KOPT-K1 (cell line): ENCODE results near the gene MFSD1.

Experiments
- H3K27ac ChIP-seq: fragments of 200-600 bp; sonication (generic); 2 replicates; pipeline ENCODE4 v1.5.1; 2016; ENCODE audit warnings: antibody characterized with exemption, mild to moderate bottlenecking, low read depth, low read length; ENCODE audit not compliant: poor library complexity, severe bottlenecking
- H3K36me3 ChIP-seq: fragments of 200-600 bp; sonication (generic); 2 replicates; pipeline ENCODE4 v1.5.1; 2017; ENCODE audit warnings: antibody characterized with exemption, mild to moderate bottlenecking, low read length, moderate library complexity; ENCODE audit not compliant: insufficient read depth
- H3K9me3 ChIP-seq: fragments of 200-600 bp; sonication (generic); 2 replicates; pipeline ENCODE4 v1.5.1; 2017; ENCODE audit warnings: antibody characterized with exemption, low read length, mild to moderate bottlenecking; ENCODE audit not compliant: insufficient read depth, poor library complexity, severe bottlenecking

MFSD1 gene

DNA sequence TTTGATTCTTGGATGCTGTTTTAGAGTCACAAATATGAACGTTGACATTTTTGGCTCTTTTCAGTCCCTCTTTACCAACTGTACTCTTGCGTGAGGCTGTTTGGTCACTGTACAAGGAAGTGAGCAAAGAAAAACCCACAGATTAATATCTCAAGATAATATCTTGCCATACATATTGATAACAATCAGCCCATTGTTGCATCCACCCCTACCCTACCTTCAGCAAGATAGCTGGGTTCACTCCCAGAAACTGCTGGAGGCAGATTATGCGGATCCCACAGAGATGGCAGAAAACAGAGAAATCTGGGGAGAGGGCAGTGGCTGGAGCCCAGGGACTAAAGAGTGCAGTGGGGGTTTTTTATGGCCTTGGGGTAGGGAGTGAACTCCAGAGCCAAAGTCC is 29.9 kb upstream of the MFSD1 start:
- Histone ChIP-seq H3K27ac (no peak overlapping the region), H3K36me3 (no peaks in the 10 kb centered on the region), H3K9me3 (no peaks in the 10 kb centered on the region)

DNA sequence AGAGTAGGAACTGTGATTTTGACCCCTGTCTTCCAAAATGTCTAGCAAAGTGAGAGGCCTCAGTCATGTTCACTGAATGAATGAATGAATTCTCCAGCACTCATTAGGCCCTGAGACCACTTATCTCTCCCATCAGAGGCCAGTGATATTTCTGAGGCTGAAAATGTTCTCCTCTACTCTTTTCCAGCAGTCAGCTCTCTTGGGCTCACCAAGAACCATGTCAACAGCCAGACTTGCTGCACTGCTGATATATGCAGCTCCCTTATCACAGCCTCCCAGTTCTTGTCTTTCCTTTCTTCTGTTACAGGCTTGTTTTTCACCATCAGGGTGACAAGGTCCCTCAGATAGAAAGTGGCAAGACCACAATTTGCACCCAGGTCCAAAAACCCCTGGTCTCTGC is 28.7 kb upstream of the MFSD1 start:
- Histone ChIP-seq H3K36me3 (no peaks in the 10 kb centered on the region), H3K27ac (no peak overlapping the region), H3K9me3 (no peaks in the 10 kb centered on the region)

DNA sequence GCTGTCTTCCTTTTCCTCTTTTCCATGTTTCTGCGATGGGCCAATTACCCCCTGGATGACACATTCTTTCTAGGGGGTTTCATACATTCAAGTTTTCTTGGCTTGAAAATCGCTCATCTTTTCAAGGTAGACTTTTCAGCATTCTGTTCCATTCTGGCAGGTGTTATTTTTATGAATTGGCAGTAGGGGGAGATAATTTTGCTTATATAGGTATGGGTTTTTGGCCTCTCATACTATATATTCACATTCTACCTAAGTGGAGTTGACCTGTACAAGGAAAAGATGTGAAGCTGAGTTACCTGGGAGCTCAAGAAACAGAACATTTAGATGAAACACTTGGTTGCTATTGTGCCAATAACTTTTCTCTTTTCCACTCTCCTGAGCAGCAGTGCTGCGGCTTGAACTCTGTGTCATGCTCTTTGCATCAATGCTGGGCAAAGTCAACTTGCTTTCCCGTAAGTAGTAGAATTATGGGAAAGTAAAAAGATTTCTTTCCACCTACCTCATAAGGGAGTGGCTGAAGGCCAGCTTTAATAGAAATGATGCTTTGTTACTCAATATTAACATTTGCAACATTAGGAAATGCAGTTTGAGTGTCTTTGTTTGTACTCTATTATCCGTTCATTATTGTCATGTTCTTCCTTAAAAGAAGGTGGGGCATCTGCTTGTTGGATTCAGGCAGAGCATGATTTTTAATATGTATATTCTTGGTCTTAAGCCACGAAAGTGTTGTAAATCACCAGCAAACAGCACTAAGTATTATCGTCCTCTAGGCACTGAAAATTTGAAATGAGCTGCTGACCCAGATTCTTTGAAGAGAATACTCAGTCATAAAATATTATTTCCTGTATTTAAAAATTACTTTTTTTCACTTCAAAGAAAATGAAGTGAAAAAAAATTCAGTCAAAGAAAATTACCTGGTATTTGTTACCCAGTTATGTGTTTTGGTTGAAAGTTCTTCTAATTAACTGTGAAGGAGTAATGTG is 27.7 kb upstream of the MFSD1 start:
- Histone ChIP-seq H3K36me3 (no peaks in the 10 kb centered on the region), H3K27ac (no peak overlapping the region), H3K9me3 (no peaks in the 10 kb centered on the region)

DNA sequence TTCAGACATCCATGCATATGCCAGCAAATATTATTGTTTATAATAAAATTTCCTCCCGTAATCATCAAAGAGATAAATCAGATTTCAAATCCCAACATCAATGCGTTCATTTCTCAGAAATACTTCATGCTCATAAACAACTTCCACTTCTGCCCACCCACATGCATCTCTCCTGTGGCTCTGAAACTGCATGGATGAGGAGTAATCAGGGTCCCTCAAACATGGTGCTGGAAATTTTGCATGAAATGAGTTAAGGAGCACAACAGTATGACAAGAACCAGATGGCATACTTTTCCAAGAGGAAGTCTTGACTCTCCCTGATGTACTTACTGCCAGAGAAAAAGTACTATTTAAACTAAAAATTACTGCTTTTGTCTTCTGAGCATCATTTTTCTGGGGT is 26.9 kb upstream of the MFSD1 start:
- H3K9me3 ChIP-seq, result no peaks in the 10 kb centered on the region
- H3K27ac ChIP-seq, result no peak overlapping the region

DNA sequence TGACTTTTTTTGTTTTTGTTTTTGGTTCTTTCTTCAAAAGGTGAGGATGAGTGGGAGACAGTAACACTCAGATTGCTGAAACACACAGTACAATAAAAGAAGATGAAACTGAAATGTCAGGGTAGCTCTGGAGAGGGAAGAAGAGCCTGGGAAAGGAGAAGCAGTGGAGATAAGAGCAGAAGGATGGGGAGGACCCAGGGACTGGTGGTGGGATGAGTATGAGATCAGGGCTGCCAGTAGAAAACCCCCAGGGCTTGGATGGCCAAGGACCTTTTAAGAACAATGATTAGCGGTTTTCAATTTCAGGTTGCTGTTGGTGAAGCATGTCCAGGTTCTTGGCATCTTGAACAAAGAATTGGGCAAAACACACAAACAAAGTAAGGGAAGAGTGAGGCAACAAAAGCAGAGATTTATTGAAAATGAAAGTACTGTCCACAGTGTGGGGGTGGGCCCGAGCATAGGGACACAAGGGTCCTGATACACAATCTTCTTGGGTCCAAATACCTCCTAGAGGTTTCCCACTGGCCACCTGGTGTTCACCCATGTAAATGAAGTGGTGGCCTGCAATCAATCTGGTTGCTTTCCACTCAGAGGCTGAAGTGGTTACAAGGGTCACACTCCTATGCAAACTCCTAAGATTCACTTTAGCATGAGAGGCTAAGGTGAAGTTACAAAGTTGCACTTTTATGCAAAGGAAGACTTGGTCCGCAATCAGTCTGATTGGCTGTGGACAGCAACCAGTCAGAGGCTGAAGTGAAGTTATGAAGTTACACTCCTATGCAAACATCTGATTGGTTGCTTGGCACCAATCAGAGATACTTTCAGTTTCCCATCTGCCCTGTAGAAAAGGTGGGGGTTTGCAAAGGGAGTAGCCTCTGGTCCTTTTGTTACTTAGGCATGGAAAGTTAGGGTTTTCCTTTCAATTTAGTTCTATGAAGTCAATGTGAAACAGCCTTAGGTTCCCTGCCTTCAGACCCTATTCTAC is 26.1 kb upstream of the MFSD1 start:
- no peaks in the 10 kb centered on the region for H3K9me3 ChIP-seq
- H3K27ac ChIP-seq, result no peak overlapping the region
- H3K36me3 ChIP-seq, result no peaks in the 10 kb centered on the region

More for the DNA sequence above, 26.9 kb upstream of the MFSD1 start:
- no peaks in the 10 kb centered on the region for H3K36me3 ChIP-seq

DNA sequence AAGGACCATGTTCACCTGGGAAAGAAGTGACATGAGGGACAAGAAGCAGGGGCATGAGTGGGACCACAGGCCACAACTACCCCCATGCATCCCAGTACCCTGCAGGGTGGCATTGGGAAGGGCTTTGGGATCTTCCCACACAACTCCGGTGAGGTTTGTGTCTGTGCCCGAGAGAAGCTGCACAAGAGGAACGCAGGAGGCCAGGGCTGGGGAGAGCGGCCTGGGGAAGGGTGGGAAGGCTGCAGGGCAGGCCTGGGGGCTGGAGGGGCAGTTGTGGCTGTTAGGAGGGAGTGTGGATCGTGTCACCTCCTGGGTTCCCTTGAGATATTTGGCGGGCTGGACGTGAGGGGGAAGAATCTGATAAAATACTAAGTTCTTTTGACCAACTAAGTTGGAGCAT is 25.3 kb upstream of the MFSD1 start:
- H3K27ac ChIP-seq, result no peak overlapping the region
- H3K36me3 ChIP-seq, result no peaks in the 10 kb centered on the region
- no peaks in the 10 kb centered on the region for H3K9me3 ChIP-seq

DNA sequence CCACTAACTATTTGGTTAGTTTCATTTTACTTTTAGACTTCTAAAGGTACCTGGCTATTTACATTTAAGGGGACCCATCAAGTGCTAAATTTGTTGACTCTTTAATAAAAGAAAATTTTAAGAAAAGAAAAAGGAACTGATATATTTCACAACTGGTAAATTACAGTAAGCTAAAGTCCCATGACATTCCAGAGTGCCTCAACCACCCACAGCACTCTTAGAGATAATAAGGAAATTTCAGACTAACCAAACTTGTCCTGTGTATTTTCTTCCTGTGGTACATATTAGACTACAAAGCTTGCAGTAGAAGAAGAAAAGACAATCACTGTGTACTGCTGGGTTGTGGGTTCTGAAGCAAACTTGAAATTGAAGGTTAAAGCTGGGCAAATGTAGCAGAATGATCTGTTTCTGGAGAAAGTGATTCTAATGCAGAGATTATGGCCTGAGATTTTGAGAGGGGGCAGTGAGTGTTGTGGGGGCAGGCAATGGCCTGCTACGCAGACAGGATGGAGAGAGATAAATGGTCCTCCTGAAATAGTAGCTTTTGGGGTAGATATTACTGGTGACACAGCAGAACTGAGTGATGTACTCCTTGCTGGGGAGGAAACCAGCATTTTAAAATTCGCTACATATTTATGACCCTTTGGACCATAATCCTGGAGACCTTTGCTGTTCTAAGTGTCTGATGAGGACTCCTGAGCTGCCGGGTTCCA is 24.5 kb upstream of the MFSD1 start:
- no peaks in the 10 kb centered on the region for H3K9me3 ChIP-seq
- no peaks in the 10 kb centered on the region for H3K36me3 ChIP-seq
- no peak overlapping the region for H3K27ac ChIP-seq

DNA sequence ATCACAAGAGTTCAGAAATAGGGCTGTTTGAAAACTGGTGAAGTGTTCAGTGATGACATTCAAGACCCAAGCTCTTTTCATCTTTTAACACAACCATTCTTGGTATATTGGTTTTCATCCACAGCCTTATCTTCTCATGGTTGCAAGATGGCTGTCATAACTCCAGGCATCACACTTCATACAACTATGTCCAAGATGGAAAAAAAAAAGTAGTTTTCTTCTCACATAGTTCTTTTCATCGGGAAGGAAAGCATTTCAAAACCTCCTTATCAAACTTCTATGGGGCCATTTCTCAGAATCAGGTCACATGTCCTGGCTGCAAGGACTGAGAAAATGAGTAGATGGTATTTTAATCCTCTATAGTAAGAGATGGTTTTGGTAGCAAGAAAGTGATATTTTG is 21.1 kb upstream of the MFSD1 start:
- Histone ChIP-seq H3K27ac (no peak overlapping the region), H3K36me3 (no peaks in the 10 kb centered on the region), H3K9me3 (no peaks in the 10 kb centered on the region)

DNA sequence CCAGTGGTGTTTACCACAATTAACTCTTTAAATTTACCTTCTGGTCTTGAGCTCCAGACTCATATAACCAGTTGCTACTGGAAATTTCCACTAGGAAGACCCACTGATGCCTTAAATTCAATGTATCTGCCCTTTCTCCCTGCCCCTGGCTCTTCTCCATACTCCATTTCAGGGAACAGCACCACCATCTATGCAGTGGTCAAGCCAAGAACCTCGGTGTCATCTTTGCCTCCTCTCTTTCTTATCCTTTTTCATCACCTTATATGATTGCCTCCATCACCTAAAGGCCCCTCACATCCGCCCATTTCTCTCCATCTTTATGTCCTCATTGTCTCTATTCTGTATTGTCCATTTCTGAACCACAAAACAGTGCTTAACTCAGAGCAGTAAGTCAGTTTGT is 20.7 kb upstream of the MFSD1 start:
- Histone ChIP-seq H3K36me3 (no peaks in the 10 kb centered on the region), H3K27ac (no peak overlapping the region), H3K9me3 (no peaks in the 10 kb centered on the region)

DNA sequence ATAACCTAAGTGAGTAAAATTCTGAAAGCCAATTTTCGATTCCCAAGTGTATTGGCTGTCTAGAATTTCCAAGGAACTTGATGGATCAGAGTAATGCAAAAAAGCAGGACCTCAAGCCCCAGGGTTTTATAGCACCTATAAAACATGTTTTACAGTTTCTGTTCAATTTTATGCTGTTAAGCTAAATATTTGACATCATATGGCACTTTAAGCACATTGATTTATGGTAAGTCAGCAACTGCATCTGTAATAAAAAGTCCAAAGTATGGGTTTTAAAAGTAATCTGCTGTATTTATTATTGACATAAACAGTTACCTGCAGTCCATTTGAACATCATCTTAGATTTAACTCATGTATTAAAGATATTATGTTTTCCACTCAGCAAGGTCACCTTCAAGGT is 20.0 kb upstream of the MFSD1 start:
- Histone ChIP-seq H3K27ac (no peak overlapping the region), H3K9me3 (no peaks in the 10 kb centered on the region), H3K36me3 (no peaks in the 10 kb centered on the region)

DNA sequence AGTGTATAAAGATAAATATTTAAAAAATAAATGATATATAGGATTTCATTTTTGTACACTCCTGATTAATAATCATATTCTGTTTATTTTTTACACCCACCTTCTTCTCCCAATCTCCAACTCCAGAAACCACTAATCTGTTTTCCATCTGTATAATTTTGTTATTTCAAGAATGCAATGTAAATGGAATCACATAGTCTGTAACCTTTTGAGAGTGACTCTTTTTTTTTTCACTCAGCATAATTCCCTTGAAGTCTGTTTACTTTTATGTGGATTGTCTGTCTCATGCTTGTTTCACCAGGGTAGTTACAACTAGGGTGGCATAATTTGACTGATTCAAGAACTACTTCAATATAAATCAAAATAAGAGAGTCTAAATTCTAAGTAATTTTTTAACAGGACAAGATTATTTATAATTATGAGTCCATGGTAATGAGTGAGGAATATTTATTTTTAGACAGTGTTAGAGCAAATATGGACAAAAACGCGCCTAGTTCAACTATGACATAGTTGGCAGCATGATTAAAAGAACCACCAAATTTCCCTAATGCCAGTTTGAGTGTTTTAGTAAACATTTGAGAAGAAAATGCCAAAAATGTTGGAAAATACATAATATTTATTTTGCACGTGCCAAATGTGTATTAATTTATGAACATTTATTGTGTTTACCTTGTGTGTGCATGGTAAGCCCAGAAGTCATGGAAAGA is 19.4 kb upstream of the MFSD1 start:
- no peak overlapping the region for H3K27ac ChIP-seq
- no peaks in the 10 kb centered on the region for H3K36me3 ChIP-seq
- H3K9me3 ChIP-seq, result no peaks in the 10 kb centered on the region

DNA sequence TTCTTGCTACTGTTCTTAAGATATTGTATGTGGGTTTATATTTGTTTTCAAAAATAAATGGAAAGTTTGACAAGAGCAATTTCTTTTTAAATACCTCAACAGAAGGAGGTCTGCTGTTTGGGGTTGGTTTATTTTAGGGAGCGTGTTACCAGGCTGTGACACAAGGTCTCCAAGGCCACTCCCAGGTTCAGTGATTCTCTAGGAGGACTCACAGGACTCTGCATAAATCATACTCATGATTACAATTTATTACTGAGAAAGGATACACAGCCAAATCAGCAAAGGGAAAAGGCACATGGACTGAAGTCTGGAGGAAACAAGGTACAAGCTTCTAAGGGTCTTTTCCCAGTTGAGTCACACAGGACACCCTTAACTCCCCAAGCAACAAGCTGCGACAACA is 18.8 kb upstream of the MFSD1 start:
- no peak overlapping the region for H3K27ac ChIP-seq
- H3K9me3 ChIP-seq, result no peaks in the 10 kb centered on the region
- H3K36me3 ChIP-seq, result no peaks in the 10 kb centered on the region

DNA sequence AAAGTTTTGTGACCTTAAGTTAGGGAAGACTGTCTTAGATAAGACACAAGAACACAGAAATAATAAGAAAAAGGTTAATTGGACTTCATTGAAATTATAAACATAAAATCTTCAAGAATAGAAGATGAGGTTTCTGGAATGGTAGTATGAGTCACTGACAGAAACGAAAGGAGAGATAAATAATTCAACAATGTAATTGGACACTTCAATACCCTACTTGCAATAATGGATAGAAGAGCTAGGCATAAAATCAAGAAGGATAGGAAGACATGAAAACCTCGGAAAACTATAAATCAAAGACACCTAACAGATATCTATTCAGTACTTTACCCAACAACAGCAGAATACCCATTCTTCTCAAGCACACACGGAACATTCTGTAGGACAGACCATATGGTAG is 15.9 kb upstream of the MFSD1 start:
- H3K36me3 ChIP-seq, result no peaks in the 10 kb centered on the region
- no peaks in the 10 kb centered on the region for H3K9me3 ChIP-seq
- no peak overlapping the region for H3K27ac ChIP-seq

DNA sequence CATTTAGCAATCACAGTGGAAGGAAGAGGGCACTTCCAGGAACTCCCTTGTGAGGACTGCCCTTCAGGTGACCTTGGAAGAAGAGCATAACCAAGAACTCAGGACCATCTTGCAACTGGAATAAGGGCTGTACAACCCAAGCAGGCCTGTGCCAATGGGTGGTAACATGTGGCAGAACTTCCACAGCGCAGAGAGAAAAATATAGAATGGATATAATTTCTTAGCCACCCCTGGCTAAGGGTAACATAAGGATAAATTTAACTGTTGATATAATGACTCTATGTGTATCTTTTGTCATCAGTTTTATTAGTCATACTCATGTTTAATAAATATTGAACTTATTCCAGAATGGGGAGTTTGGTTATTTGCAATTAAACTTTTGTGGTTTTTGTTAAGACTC is 13.4 kb upstream of the MFSD1 start:
- Histone ChIP-seq H3K9me3 (no peaks in the 10 kb centered on the region), H3K27ac (no peak overlapping the region), H3K36me3 (no peaks in the 10 kb centered on the region)
